Tibial nerve (tissue), 4 donors: ENCODE data around the gene TOX2. TPM values are rescaled to one million over a fixed set of nuclear protein-coding genes. Genes with fewer than 3 reads are reported as not detected.

Experiments used
- DNase-seq, 2 donors: peaks; one replicate each; pipeline ENCODE4 v3.0.0-alpha.2; 2019; ENCODE audit warnings: low spot score in 2 of 2
- H3K27ac ChIP-seq, 4 donors: fragments of 200-600 bp; sonication (generic) in 3 of 4; one replicate each; pipeline ENCODE4 v1.5.1; 2017 to 2019; ENCODE audit warnings: mild to moderate bottlenecking in 1 of 4
- H3K27me3 ChIP-seq, 2 donors: fragments of 200-600 bp; sonication (generic) in 1 of 2; one replicate each; pipeline versions ENCODE4 v1.5.1 to v1.6.0; 2017 to 2019
- H3K36me3 ChIP-seq, 3 donors: fragments of 200-600 bp; sonication (generic); one replicate each; pipeline ENCODE4 v1.5.1; 2018 to 2019
- H3K4me1 ChIP-seq, 4 donors: fragments of 200-600 bp; sonication (generic) in 3 of 4; one replicate each; pipeline ENCODE4 v1.5.1; 2017 to 2019
- H3K4me3 ChIP-seq, 4 donors: fragments of 200-600 bp; sonication (generic) in 3 of 4; one replicate each; pipeline ENCODE4 v1.5.1; 2017 to 2019; ENCODE audit warnings: mild to moderate bottlenecking in 1 of 4, moderate library complexity in 1 of 4
- H3K9me3 ChIP-seq, 4 donors: fragments of 200-600 bp; sonication (generic) in 3 of 4; one replicate each; pipeline ENCODE4 v1.5.1; 2017 to 2019
- EP300 ChIP-seq, 2 donors: sonication (generic); formaldehyde crosslinking; IDR thresholded peaks; one replicate each; pipeline ENCODE4 v1.6.1; 2017; ENCODE audit warnings: antibody characterized with exemption in 2 of 2, mild to moderate bottlenecking in 1 of 2
- POLR2A ChIP-seq, 2 donors: fragments of 450-650 bp; IDR thresholded peaks; one replicate each; pipeline ENCODE4 v1.6.1; 2017; ENCODE audit warnings: antibody characterized with exemption in 2 of 2, mild to moderate bottlenecking in 2 of 2, moderate library complexity in 2 of 2
- WGBS, 2 donors: methylation state at CpG; one replicate each; pipeline ENCODE4 v1.1.5; 2018; 5-methylcytosine and 5-hydroxymethylcytosine counted together
- total RNA-seq, 4 donors: library from RNA; depleted of rRNA; stranded (reverse); fragments of >200 nt; gene quantifications; one replicate each; pipeline ENCODE4 v1.1.0, GENCODE V29; 2016
- TF ChIP-seq, protein P1 (sequence below), 5 experiments: fragments of 200-600 bp in 3 of 5; fragments of 450-650 bp in 2 of 5; sonication (generic) in 3 of 5; IDR thresholded peaks; one replicate each; pipeline ENCODE4 v1.5.1; 2016 to 2019; ENCODE audit warnings: antibody characterized with exemption in 5 of 5, mild to moderate bottlenecking in 3 of 5, moderate library complexity in 2 of 5

The TOX2 gene
- total RNA-seq, 4 donors from 2014 or later, result 1.3 to 3.3 (median 1.9) TPM

- DNase-seq, result no peak
Measured at GRCh38 chr20:44006126-44006525, 91.5 kb downstream of the TOX2 start.

GRCh38 chr20:44006578-44006977 is 91.9 kb downstream of the TOX2 start:
- no peaks in the 10 kb centered on the region for H3K36me3 ChIP-seq
- no peak for DNase-seq
- 82 to 85% methylated on average over 9 of the region's 9 CpGs for WGBS, 2 donors

More at GRCh38 chr20:44006126-44006525, 91.5 kb downstream of the TOX2 start:
- Histone ChIP-seq H3K36me3 (no peaks in the 10 kb centered on the region), H3K4me3 (no peak overlapping the region), H3K27ac (no peak overlapping the region), H3K9me3 (no peaks in the 10 kb centered on the region), H3K4me1 (no peaks in the 10 kb centered on the region), H3K27me3 (no peaks in the 10 kb centered on the region)
- no peak for TF ChIP-seq EP300 (IDR thresholded peaks at IDR 0.05)
- TF ChIP-seq, protein P1, sequence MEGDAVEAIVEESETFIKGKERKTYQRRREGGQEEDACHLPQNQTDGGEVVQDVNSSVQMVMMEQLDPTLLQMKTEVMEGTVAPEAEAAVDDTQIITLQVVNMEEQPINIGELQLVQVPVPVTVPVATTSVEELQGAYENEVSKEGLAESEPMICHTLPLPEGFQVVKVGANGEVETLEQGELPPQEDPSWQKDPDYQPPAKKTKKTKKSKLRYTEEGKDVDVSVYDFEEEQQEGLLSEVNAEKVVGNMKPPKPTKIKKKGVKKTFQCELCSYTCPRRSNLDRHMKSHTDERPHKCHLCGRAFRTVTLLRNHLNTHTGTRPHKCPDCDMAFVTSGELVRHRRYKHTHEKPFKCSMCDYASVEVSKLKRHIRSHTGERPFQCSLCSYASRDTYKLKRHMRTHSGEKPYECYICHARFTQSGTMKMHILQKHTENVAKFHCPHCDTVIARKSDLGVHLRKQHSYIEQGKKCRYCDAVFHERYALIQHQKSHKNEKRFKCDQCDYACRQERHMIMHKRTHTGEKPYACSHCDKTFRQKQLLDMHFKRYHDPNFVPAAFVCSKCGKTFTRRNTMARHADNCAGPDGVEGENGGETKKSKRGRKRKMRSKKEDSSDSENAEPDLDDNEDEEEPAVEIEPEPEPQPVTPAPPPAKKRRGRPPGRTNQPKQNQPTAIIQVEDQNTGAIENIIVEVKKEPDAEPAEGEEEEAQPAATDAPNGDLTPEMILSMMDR (IDR thresholded peaks at IDR 0.05), result no peak
- TF ChIP-seq POLR2A (IDR thresholded peaks at IDR 0.05), result no peak
- 83 to 87% methylated on average over 5 to 6 of the region's 6 CpGs for WGBS, 2 donors

DNA sequence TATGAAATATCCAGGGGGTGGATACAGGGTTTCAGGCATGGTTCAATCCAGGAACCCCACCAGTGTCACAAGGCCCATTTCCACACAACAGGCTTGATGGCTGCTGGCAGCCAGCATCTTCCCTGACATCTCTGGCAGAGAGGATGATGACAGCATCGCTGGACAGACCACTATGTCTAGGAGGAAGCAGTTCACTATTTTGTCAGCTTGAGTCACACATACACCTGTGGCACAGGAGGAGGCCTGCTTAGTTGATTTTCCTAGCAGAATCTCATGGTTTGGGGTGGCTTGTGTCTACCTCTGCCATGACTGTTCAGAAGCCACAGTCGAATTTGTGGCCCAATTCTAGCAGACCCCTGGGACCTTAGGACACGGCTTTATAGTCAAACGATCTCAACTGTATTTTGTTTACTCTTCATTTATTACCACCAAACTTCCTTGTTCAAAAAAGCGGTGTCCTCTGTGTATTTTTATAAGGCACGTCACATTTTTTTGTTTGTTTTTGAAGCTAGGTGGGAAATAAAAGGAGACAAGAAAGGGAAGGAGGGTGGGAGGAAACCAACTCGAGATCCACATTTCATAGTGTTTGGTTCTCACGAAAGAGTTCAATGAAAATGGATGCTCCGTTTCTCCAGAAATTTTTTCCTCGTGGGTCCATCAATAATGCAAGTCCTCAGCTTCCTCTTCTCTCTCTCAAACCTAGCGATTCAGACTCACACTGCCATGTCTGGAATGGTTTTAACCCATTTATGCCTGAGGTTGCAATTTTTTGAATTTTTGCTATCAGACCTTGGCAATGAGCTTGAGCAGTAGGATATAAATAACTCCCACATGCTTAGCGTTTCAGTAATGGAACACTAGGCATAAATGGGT is 94.4 kb downstream of the TOX2 start:
- Histone ChIP-seq H3K4me3 (no peak overlapping the region), H3K27me3 (no peaks in the 10 kb centered on the region), H3K4me1 (no peaks in the 10 kb centered on the region), H3K36me3 (no peaks in the 10 kb centered on the region), H3K27ac (no peak overlapping the region), H3K9me3 (no peaks in the 10 kb centered on the region)
- no peak for DNase-seq
- 54 to 55% methylated on average over 12 of the region's 12 CpGs for WGBS, 2 donors
- TF ChIP-seq EP300 (IDR thresholded peaks at IDR 0.05) (no peak), POLR2A (IDR thresholded peaks at IDR 0.05) (no peak)
- TF ChIP-seq, protein P1 (IDR thresholded peaks at IDR 0.05), result no peak

More at GRCh38 chr20:44006578-44006977, 91.9 kb downstream of the TOX2 start:
- Histone ChIP-seq H3K9me3 (no peaks in the 10 kb centered on the region), H3K4me3 (no peak overlapping the region), H3K4me1 (no peaks in the 10 kb centered on the region), H3K27me3 (no peaks in the 10 kb centered on the region), H3K27ac (no peak overlapping the region)
- TF ChIP-seq EP300 (IDR thresholded peaks at IDR 0.05), result no peak
- TF ChIP-seq, protein P1 (IDR thresholded peaks at IDR 0.05), result no peak
- no peak for TF ChIP-seq POLR2A (IDR thresholded peaks at IDR 0.05)

- 81 to 86% methylated on average over 5 of the region's 5 CpGs for WGBS, 2 donors
- H3K36me3 ChIP-seq, result no peaks in the 10 kb centered on the region
- no peaks in the 10 kb centered on the region for H3K9me3 ChIP-seq
- H3K4me3 ChIP-seq, result no peak overlapping the region
- no peaks in the 10 kb centered on the region for H3K27me3 ChIP-seq
- no peaks in the 10 kb centered on the region for H3K4me1 ChIP-seq
- no peak for DNase-seq
- no peak overlapping the region for H3K27ac ChIP-seq
- TF ChIP-seq EP300 (IDR thresholded peaks at IDR 0.05), result no peak
- TF ChIP-seq, protein P1 (IDR thresholded peaks at IDR 0.05), result no peak
- TF ChIP-seq POLR2A (IDR thresholded peaks at IDR 0.05), result no peak
Measured at GRCh38 chr20:44009679-44009992, 95.0 kb downstream of the TOX2 start.

- DNase-seq, result no peak
- Histone ChIP-seq H3K36me3 (no peaks in the 10 kb centered on the region), H3K27ac (no peak overlapping the region), H3K4me3 (no peak overlapping the region), H3K9me3 (no peaks in the 10 kb centered on the region), H3K27me3 (no peaks in the 10 kb centered on the region), H3K4me1 (no peaks in the 10 kb centered on the region)
- WGBS, 2 donors, result 58 to 69% methylated on average over 9 of the region's 9 CpGs
- TF ChIP-seq EP300 (IDR thresholded peaks at IDR 0.05) (no peak), POLR2A (IDR thresholded peaks at IDR 0.05) (no peak)
- TF ChIP-seq, protein P1 (IDR thresholded peaks at IDR 0.05), result no peak
Measured at GRCh38 chr20:44010162-44010704, 95.6 kb downstream of the TOX2 start.
